GM19193 (cell line): ENCODE results near the gene LHPP.

Source experiments
- POLR2A ChIP-seq: IDR thresholded peaks from 4 replicates; pipeline ENCODE4 v1.6.1; 2011; ENCODE audit not compliant: insufficient read depth, insufficient read length; ENCODE audit errors: extremely low read depth

Gene LHPP

GRCh38 chr10:124525751-124526600 lies 64.4 kb downstream of the LHPP start:
- TF ChIP-seq POLR2A = no peak

- TF ChIP-seq POLR2A = no peak
Observed at GRCh38 chr10:124526621-124527267, 65.1 kb downstream of the LHPP start.

DNA sequence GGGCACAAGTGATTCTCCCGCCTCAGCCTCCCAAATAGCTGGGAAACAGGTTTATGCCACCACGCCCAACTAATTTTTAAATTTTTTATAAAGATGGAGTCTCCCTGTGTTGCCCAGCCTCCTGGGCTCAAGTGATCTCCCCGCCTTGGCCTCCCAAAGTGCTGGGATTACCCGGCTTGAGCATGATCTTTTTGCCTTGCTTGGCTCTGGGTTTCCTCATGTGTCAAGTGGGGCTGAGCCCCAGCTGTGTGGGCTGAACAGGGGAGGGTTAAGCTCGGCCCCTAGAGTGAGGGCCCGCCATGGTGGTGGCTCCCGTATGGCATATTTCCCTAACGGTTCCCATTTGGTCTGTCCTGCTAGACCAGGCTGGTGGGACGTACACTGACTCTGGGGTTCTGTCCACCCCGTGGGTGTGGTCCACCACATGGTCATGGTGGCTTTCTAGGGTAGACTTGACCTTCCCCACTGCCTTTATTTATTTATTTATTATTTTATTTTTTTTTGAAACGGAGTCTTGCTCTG lies 66.3 kb downstream of the LHPP start:
- TF ChIP-seq POLR2A = no peak

GRCh38 chr10:124529661-124530214 lies 68.1 kb downstream of the LHPP start:
- no peak for TF ChIP-seq POLR2A

GRCh38 chr10:124530215-124530665 lies 68.6 kb downstream of the LHPP start:
- TF ChIP-seq POLR2A = no peak

DNA sequence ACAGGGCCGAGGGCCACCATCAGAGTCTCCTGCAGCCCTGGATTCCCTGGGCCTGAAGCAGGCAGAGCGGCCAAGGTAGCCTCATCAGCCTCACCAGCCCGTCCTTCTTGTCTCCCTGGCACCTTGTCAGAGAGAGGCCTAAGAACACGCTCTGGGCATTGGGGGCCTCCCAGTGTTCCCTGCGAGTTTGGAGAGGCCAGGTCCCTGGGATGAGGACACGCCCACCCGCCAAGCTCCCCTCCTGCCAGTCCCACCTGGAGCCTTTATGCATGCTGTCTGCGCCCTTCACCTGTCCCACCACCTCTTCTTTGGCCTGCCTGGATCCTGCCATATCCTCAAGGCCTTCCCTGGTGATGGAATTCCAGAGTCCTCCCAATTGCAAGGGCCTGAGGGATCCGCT lies 69.2 kb downstream of the LHPP start:
- TF ChIP-seq POLR2A = no peak

DNA sequence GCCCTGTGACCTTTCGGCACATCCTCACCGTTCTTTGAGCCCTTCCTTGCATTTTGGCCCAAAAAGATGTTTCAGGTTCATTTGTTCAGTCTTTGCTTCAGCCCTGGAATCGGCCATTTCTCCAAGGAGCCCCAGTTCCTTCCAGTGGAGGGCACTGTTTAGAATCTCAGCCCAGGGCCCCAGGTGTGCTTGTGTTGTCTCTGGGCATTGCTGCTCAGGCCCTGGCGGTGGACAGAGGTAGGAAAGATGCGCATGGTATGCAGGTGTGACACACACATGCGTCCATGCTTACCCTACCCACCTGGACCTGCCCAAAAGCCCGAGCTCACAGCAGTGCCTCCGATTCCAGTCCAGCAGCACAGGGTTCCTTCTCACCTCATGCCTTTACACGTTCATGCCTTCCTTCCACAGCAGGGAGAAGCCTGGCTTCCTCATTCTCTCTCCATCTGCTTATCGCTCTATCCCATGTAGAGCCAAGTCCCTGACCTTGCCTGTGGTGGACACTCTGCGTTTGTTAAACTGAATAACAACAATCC lies 70.6 kb downstream of the LHPP start:
- TF ChIP-seq POLR2A = no peak

- TF ChIP-seq POLR2A = no peak
Observed at GRCh38 chr10:124532788-124533187, 71.2 kb downstream of the LHPP start.

DNA sequence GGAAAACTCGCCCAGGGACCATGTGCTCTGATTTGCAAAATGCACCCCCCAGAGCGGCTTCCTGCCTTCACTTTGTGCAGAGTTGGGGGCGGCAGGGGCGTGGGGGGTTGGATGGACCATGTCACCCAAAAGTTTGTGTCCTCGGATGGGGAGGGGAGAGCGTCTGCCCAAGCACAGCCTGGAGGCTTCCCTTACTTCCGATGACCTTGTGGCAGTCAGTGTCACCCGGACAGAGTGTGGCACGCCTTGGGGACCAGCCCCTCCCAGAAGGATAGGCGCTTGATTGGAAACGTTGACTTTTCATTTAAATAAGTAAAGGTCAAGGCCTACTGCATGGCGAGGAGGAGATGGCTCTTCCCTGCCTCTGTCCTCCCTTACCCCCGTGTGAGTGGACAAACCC lies 71.6 kb downstream of the LHPP start:
- TF ChIP-seq POLR2A = no peak

- TF ChIP-seq POLR2A = no peak
Observed at GRCh38 chr10:124534231-124534798, 72.7 kb downstream of the LHPP start.

GRCh38 chr10:124534826-124535601 lies 73.4 kb downstream of the LHPP start:
- no peak for TF ChIP-seq POLR2A

- TF ChIP-seq POLR2A = no peak
Observed at GRCh38 chr10:124535731-124536495, 74.3 kb downstream of the LHPP start.

DNA sequence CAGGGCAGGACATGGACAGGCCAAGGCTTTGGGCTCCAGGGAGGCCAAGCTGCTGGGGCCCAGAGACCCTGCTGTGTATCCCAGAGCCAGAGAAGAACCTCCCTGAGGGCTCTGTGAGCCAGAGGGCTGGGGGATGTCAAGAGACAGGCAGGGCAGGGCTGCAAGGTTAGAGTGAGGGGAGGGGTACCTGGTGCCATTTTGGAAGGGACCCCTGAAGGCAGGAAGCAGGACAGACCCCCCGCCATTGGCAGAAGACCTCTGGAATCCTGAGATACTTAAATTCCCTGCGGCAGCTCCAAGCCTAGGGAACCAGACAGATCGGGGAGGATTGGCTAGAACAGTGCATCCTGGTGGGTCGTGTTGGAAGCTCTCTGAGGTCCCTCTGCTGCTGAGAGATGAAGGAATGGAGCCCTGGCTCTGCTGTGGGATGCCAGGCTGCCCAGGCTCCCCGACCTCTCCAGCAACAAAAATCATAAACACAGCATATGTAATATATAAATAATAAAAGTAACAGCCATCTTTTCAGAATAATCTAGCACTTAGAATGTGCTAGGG lies 75.0 kb downstream of the LHPP start:
- no peak for TF ChIP-seq POLR2A

DNA sequence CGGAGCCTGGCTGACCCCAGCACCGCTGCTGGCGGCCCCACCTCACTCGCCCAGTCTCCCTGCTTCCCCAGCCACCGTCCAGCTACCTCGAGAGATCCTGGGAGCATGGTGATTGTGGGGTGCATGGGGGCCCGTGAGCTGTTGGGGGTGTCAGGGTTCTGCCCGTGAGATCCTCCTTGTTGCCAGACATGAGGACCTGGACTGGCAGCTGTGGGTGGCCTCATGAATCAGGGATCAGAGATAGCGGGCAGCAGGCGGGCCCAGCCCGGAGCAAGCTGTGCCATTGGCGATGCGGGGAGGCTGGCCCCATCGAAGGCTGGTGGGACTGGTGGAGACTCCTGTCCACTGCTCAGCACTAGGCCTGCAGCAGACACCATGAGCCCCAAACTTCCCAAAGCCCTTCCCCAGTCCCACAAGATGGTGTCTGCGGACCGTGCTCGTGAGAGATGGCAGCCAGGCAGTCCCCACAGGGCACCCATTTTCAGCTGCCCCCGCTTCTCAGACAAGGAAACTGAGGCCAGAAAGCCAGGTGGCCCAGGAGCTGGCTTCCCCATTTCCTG lies 75.6 kb downstream of the LHPP start:
- no peak for TF ChIP-seq POLR2A

DNA sequence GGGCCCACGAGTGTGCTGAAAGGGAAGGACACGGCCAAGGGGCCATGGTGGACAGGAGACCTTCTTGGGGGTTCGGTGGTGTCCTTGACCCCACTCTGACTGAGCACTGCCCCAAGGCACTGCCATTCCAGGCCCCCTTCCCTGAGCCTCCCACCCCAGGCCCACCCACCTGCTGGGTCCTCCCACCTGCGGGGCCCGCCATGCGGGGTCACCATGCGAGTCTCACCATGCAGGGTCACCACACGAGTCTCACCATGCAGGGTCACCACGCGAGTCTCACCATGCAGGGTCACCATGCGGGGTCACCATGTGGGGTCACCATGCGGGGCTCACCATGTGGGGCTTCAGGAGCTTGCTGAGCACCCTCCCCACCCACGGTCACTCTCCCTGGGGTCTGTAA lies 76.3 kb downstream of the LHPP start:
- no peak for TF ChIP-seq POLR2A
